ENCODE measurements around the gene COL6A2.
A peak's percentile ranks its signal among the peaks of the same experiment; 100 is the strongest.
"Not testable (repeated sequence)": the region's sequence is repeated elsewhere in the genome, so short reads cannot be mapped to it uniquely, and the experiment has no call there.

Gene COL6A2

GRCh38 chr21:46157396-46157986, 59.6 kb downstream of the COL6A2 start:
- DNase-seq = no peak

- DNase-seq = peak in 1 of 2 donors; percentile 9
These were observed 60.1 kb downstream of the COL6A2 start for GRCh38 chr21:46157987-46158451.

GRCh38 chr21:46158666-46159300, 60.9 kb downstream of the COL6A2 start:
- peak in 1 of 2 donors; percentile 15 for DNase-seq

- DNase-seq = peak in 1 of 2 donors; percentile 16
These were observed 61.5 kb downstream of the COL6A2 start for GRCh38 chr21:46159390-46159789.

GRCh38 chr21:46159841-46160656, 62.1 kb downstream of the COL6A2 start:
- peak in 1 of 2 donors; percentile 15 for DNase-seq

- DNase-seq = no peak
These were observed 62.7 kb downstream of the COL6A2 start for GRCh38 chr21:46160657-46160906.

- peak in 1 of 2 donors; percentile 22 for DNase-seq
These were observed 63.2 kb downstream of the COL6A2 start for GRCh38 chr21:46160907-46161632.

- DNase-seq = no peak
These were observed 64.0 kb downstream of the COL6A2 start for GRCh38 chr21:46161633-46162592.

- DNase-seq = no peak
These were observed 65.5 kb downstream of the COL6A2 start for GRCh38 chr21:46163380-46163779.

- DNase-seq = no peak
These were observed 67.2 kb downstream of the COL6A2 start for GRCh38 chr21:46165098-46165497.

GRCh38 chr21:46168238-46168637, 70.3 kb downstream of the COL6A2 start:
- DNase-seq = no peak

GRCh38 chr21:46168659-46169386, 70.9 kb downstream of the COL6A2 start:
- DNase-seq = no peak

GRCh38 chr21:46170436-46171193, 72.7 kb downstream of the COL6A2 start:
- DNase-seq = not testable (repeated sequence)

- DNase-seq = no peak
These were observed 73.7 kb downstream of the COL6A2 start for GRCh38 chr21:46171585-46171984.

GRCh38 chr21:46171996-46172862, 74.3 kb downstream of the COL6A2 start:
- no peak for DNase-seq

GRCh38 chr21:46172863-46173528, 75.1 kb downstream of the COL6A2 start:
- no peak for DNase-seq

GRCh38 chr21:46173573-46173972, 75.7 kb downstream of the COL6A2 start:
- DNase-seq = no peak

GRCh38 chr21:46176443-46177129, 78.7 kb downstream of the COL6A2 start:
- DNase-seq = not testable (repeated sequence)
